ENCODE data around the gene CGRRF1. TPM values are rescaled to one million over a fixed set of nuclear protein-coding genes. Genes with fewer than 3 reads are reported as not detected.
A peak's percentile ranks its signal among the peaks of the same experiment; 100 is the strongest.

Gene CGRRF1
- total RNA-seq (2014; rRNA removed; shearing (Covaris generic)) = 9.1 and 17.7 TPM in 2 replicates

GRCh38 chr14:54509546-54510501 is at the start of gene CGRRF1:
CGRRF1 (plus strand) TSS chr14:54509906; CDS start chr14:54509960, 54 bp downstream.
- Histone ChIP-seq H3K27me3 (ENCODE audit: control insufficient read depth, insufficient read depth, low read length) (no peaks in the 10 kb centered on the region), H3K4me3 (ENCODE audit: insufficient read depth, low read depth, low read length) (peak within 1 kb of the TSS; percentile 94), H3K36me3 (replicated peaks; ENCODE audit: control insufficient read depth, insufficient read depth, low read length) (peaks cover 1% of the 10 kb centered on the region; the same call in 1 of the 2 replicates)
- peak; percentile 96 for DNase-seq

- Histone ChIP-seq H3K27me3 (ENCODE audit: control insufficient read depth, insufficient read depth, low read length) (no peaks in the 10 kb centered on the region), H3K36me3 (replicated peaks; ENCODE audit: control insufficient read depth, insufficient read depth, low read length) (no peaks in the 10 kb centered on the region), H3K4me3 (ENCODE audit: insufficient read depth, low read depth, low read length) (no peak overlapping the region)
- DNase-seq = no peak
Observed at GRCh38 chr14:54462048-54462447, 47.7 kb upstream of the CGRRF1 start.

- DNase-seq = no peak
Observed at GRCh38 chr14:54465654-54466053, 44.1 kb upstream of the CGRRF1 start.

GRCh38 chr14:54467280-54467679 is 42.4 kb upstream of the CGRRF1 start:
- no peak for DNase-seq
- Histone ChIP-seq H3K27me3 (ENCODE audit: control insufficient read depth, insufficient read depth, low read length) (no peaks in the 10 kb centered on the region), H3K4me3 (ENCODE audit: insufficient read depth, low read depth, low read length) (no peak overlapping the region), H3K36me3 (replicated peaks; ENCODE audit: control insufficient read depth, insufficient read depth, low read length) (no peaks in the 10 kb centered on the region; the same call in 1 of the 2 replicates)

More at GRCh38 chr14:54465654-54466053, 44.1 kb upstream of the CGRRF1 start:
- Histone ChIP-seq H3K27me3 (ENCODE audit: control insufficient read depth, insufficient read depth, low read length) (no peaks in the 10 kb centered on the region), H3K36me3 (replicated peaks; ENCODE audit: control insufficient read depth, insufficient read depth, low read length) (no peaks in the 10 kb centered on the region), H3K4me3 (ENCODE audit: insufficient read depth, low read depth, low read length) (no peak overlapping the region)

- no peaks in the 10 kb centered on the region for H3K27me3 ChIP-seq (ENCODE audit: control insufficient read depth, insufficient read depth, low read length)
- no peak overlapping the region for H3K4me3 ChIP-seq (ENCODE audit: insufficient read depth, low read depth, low read length)
- no peak for DNase-seq
- H3K36me3 ChIP-seq (replicated peaks; ENCODE audit: control insufficient read depth, insufficient read depth, low read length) = no peaks in the 10 kb centered on the region; the same call in 1 of the 2 replicates
Observed at GRCh38 chr14:54470701-54471100, 39.0 kb upstream of the CGRRF1 start.

- H3K36me3 ChIP-seq (replicated peaks; ENCODE audit: control insufficient read depth, insufficient read depth, low read length) = no peaks in the 10 kb centered on the region; the same call in 1 of the 2 replicates
- no peak overlapping the region for H3K4me3 ChIP-seq (ENCODE audit: insufficient read depth, low read depth, low read length)
- no peak for DNase-seq
- H3K27me3 ChIP-seq (ENCODE audit: control insufficient read depth, insufficient read depth, low read length) = no peaks in the 10 kb centered on the region
Observed at GRCh38 chr14:54471641-54472040, 38.1 kb upstream of the CGRRF1 start.

- Histone ChIP-seq H3K4me3 (ENCODE audit: insufficient read depth, low read depth, low read length) (no peak overlapping the region), H3K27me3 (ENCODE audit: control insufficient read depth, insufficient read depth, low read length) (no peaks in the 10 kb centered on the region), H3K36me3 (replicated peaks; ENCODE audit: control insufficient read depth, insufficient read depth, low read length) (no peaks in the 10 kb centered on the region; the same call in 1 of the 2 replicates)
- no peak for DNase-seq
Observed at GRCh38 chr14:54472315-54472714, 37.4 kb upstream of the CGRRF1 start.

GRCh38 chr14:54474232-54474793 is 35.4 kb upstream of the CGRRF1 start:
- H3K36me3 ChIP-seq (replicated peaks; ENCODE audit: control insufficient read depth, insufficient read depth, low read length) = no peaks in the 10 kb centered on the region; the same call in none of the 2 replicates

GRCh38 chr14:54475187-54475899 is 34.4 kb upstream of the CGRRF1 start:
- no peaks in the 10 kb centered on the region for H3K27me3 ChIP-seq (ENCODE audit: control insufficient read depth, insufficient read depth, low read length)
- DNase-seq = no peak
- no peaks in the 10 kb centered on the region; the same call in none of the 2 replicates for H3K36me3 ChIP-seq (replicated peaks; ENCODE audit: control insufficient read depth, insufficient read depth, low read length)
- no peak overlapping the region for H3K4me3 ChIP-seq (ENCODE audit: insufficient read depth, low read depth, low read length)

More at GRCh38 chr14:54474232-54474793, 35.4 kb upstream of the CGRRF1 start:
- H3K4me3 ChIP-seq (ENCODE audit: insufficient read depth, low read depth, low read length) = no peak overlapping the region
- no peak for DNase-seq
- no peaks in the 10 kb centered on the region for H3K27me3 ChIP-seq (ENCODE audit: control insufficient read depth, insufficient read depth, low read length)

GRCh38 chr14:54475911-54476310 is 33.8 kb upstream of the CGRRF1 start:
- no peaks in the 10 kb centered on the region; the same call in none of the 2 replicates for H3K36me3 ChIP-seq (replicated peaks; ENCODE audit: control insufficient read depth, insufficient read depth, low read length)
- DNase-seq = no peak
- no peaks in the 10 kb centered on the region for H3K27me3 ChIP-seq (ENCODE audit: control insufficient read depth, insufficient read depth, low read length)
- H3K4me3 ChIP-seq (ENCODE audit: insufficient read depth, low read depth, low read length) = no peak overlapping the region

- Histone ChIP-seq H3K27me3 (ENCODE audit: control insufficient read depth, insufficient read depth, low read length) (no peaks in the 10 kb centered on the region), H3K4me3 (ENCODE audit: insufficient read depth, low read depth, low read length) (no peak overlapping the region), H3K36me3 (replicated peaks; ENCODE audit: control insufficient read depth, insufficient read depth, low read length) (no peaks in the 10 kb centered on the region; the same call in 1 of the 2 replicates)
- no peak for DNase-seq
Observed at GRCh38 chr14:54478636-54479215, 31.0 kb upstream of the CGRRF1 start.

- Histone ChIP-seq H3K36me3 (replicated peaks; ENCODE audit: control insufficient read depth, insufficient read depth, low read length) (no peaks in the 10 kb centered on the region; the same call in 1 of the 2 replicates), H3K27me3 (ENCODE audit: control insufficient read depth, insufficient read depth, low read length) (no peaks in the 10 kb centered on the region), H3K4me3 (ENCODE audit: insufficient read depth, low read depth, low read length) (no peak overlapping the region)
- no peak for DNase-seq
Observed at GRCh38 chr14:54480830-54481562, 28.7 kb upstream of the CGRRF1 start.

- H3K4me3 ChIP-seq (ENCODE audit: insufficient read depth, low read depth, low read length) = no peak overlapping the region
- DNase-seq = no peak
- no peaks in the 10 kb centered on the region for H3K27me3 ChIP-seq (ENCODE audit: control insufficient read depth, insufficient read depth, low read length)
- no peaks in the 10 kb centered on the region; the same call in 1 of the 2 replicates for H3K36me3 ChIP-seq (replicated peaks; ENCODE audit: control insufficient read depth, insufficient read depth, low read length)
Observed at GRCh38 chr14:54481695-54482094, 28.0 kb upstream of the CGRRF1 start.
